HG03159 (cell line): ENCODE measurements around the gene GPAT2.
"Not testable (repeated sequence)": the region's sequence is repeated elsewhere in the genome, so short reads cannot be mapped to it uniquely, and the experiment has no call there.

Source experiments
- ATAC-seq: cut with Tn5 transposase; IDR thresholded peaks from one replicate; pipeline ENCODE4 v1.9.1; 2021; ENCODE audit warnings: mild to moderate bottlenecking, moderate library complexity; ENCODE audit not compliant: unreplicated experiment

GPAT2 gene, protein sequence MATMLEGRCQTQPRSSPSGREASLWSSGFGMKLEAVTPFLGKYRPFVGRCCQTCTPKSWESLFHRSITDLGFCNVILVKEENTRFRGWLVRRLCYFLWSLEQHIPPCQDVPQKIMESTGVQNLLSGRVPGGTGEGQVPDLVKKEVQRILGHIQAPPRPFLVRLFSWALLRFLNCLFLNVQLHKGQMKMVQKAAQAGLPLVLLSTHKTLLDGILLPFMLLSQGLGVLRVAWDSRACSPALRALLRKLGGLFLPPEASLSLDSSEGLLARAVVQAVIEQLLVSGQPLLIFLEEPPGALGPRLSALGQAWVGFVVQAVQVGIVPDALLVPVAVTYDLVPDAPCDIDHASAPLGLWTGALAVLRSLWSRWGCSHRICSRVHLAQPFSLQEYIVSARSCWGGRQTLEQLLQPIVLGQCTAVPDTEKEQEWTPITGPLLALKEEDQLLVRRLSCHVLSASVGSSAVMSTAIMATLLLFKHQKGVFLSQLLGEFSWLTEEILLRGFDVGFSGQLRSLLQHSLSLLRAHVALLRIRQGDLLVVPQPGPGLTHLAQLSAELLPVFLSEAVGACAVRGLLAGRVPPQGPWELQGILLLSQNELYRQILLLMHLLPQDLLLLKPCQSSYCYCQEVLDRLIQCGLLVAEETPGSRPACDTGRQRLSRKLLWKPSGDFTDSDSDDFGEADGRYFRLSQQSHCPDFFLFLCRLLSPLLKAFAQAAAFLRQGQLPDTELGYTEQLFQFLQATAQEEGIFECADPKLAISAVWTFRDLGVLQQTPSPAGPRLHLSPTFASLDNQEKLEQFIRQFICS

DNA sequence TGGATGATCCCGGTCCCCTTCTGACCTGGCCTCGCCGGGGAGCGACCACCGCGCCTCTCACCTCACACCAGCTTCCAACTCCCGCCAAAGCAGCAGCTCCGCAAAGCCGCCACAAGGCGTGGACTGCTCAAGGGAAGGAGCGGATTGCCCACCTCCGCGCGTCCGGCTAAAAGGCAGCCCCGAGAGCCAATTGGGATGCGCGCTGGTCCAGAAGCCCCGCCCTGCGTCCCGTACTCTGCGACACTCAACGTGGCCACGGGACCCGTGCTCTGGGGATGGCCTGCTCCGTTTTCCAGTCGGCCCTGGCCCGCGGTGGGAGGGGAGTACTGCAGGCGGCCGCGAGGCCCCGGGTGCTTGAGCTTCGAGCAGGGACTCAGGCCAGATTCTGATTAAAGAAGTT, at the start of gene GPAT2:
GPAT2 (minus strand) TSS at position 125 of the 400 bp plus-strand sequence. CDS start 2,557 bp downstream, outside the sequence.
- not testable (repeated sequence) for ATAC-seq

DNA sequence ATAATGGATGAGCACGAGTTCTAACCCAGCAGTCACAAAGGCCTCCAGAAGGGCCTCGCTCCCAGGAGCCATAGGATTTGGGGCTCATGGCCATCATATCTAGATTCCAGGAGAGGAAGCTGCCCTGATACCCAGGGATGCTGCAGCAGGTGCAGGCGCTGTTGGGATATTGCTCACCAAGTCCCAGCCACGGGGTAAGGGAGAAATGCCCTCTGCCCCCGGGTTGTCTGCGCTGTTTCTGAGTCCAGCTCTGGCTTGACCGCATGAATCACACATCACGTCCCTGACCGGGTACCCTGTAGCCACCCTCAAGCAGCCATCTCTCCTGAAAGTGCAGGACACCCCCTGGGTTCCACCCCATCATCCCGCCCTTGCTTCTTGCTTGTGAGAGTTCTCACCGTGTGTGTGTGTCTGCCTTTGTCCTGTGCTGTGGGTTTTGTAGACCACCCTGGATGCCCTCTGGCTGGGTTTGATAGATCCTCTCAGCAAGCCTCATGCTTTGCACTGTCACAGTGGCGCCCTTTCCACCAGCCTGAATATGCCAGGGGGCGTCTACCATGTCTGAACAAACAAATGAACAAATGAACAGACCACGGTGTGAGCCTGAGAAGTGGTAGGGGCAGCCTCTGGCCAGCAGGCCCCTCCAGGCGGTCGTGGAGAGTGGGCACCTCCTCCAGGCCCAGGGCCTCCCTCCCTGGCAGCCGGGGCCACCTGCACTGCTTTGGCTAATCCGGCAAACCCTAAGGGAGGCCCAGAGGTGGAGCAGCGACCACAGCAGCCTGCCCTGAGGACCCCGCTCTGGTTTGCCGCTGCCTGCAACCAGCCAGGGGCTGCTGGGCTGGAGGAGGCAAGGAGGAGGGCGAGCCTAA, 49.5 kb upstream of the GPAT2 start:
- no peak for ATAC-seq

DNA sequence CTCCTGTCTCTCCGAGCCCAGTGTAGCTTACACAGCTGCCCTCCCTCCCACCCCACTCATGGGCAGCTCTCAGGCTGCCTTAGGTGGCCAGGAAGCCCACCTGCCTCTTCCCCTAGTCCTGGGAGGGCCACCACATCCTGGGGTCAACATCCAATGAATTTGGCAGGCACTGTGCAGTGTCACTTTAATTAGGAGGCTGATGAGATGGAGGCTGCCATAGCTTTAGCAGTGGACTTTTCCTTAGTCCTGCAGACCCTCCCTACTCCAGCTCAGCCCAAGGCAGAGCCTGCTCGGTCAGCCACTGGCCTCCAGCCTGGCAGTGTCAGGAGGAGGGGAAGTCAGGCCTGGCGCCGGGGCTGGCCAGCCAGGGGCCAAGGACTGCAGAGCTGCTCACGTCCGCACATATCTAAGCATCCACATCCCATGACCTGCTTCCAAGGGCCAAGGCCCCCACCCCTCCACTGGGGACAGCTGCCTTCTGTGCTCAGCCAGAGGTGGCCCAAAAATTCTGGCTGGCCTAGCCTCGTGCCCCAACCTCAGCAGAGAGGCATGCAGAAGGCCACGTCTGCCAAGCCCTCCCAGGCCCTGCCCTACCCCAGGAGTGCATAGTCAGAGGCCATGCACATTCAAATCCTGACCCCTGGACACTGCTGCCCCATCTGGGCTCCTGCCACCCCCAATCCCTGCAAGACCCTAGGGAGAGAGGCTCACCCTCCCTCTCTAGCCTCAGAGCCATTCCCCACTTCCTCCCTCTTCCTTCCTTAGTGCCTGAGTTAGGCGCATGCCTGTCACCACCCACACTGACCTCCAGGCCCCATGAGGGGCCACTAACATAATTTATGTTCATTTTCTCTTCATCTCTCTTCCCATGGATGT, 48.6 kb upstream of the GPAT2 start:
- ATAC-seq: no peak

- ATAC-seq: no peak
These were observed 47.7 kb upstream of the GPAT2 start for GRCh38 chr2:96082211-96083063.

DNA sequence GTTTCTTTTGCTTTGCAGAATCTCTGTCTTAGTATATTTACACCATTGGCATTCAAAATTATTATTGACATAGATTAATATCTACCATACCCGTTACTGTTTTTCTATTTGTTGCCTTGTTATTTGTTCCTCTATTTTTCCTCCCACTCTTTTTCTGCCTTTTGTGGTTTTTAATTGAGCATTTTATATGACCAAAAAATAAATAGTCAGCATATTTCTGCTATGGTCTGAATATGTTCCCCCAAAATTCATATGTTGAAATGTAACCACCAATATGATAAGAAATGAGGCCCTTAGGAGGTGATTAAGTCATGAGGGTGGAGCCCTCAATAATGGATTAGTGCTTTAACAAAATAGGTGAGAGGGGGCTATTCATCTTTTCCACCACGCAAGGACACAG, 46.3 kb upstream of the GPAT2 start:
- ATAC-seq: no peak

GRCh38 chr2:96075199-96075771, 40.6 kb upstream of the GPAT2 start:
- no peak for ATAC-seq

- ATAC-seq: no peak
These were observed 39.4 kb upstream of the GPAT2 start for GRCh38 chr2:96074156-96074555.

DNA sequence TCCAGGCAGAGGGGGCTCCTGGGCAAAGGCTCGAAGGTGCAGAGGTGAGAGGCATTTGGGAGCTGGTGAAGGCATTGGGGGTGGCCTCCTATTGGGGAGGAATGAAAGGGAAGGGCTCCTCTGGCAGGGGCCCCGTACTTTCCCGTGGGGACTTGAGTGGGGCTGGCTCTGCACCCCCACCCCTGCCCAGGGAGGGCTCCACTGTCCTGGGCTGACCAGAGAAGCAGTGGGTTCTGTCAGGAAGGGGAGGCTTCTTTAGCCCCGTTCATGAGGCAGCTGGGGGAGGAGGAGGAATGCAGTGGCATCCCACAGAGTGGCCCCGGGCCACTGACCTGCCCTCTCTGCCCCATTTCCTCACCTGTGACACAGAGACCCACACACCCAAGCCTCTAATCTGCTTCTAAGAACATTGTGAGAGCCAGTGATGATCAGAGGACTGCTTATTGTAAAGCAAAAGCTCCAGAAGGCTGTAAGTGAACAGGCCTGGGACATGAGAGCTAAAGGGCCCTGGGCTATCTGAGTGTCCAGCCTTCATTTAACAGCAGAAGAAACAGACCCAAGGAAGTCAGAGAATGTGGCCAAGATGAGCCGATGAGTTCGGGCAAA, 38.6 kb upstream of the GPAT2 start:
- ATAC-seq: no peak

DNA sequence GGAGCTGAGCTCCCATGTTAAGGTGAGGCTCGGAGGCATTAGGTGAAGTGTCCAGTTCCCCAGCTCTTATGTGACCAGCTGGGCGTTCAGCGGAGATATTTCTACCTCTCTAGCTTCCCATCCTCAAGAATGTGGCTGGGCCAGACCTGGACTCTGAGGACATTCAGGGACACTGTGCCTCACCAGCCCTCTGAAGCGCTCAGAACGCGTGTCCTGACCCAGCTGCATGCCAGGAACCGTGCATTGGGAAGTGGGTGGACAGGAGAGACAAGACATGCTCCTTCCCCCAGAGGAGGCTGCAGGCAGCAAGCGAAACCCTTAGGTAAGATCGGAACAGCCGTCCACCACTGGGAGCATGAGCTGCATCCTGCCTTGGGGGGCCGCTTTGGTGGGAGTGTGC, 38.0 kb upstream of the GPAT2 start:
- ATAC-seq: no peak

DNA sequence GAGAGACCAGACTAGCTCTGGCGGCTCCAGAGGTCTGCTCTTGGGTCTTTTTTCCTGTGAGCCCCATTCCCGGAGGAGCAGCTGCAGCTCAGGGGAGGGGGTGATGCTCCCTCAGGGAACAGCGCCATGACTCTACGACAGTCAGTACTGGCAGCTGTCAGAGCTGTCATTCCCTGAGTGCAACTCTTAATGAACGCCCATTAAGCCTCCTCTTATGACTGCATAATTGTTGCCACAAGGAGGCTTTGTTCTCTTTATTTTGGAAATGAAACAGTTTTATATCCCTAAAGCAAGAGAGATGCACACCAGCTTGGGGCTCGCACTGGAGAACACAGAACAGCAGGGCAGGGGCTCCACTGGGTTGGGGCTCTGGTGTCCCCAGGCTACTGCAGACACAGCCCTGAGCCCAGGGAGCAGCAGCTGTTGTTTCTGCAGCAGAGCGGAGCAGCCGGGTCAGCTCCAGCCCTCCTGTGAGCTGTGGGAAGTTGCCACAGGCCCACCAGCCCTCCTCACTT, 37.3 kb upstream of the GPAT2 start:
- ATAC-seq: not testable (repeated sequence)

DNA sequence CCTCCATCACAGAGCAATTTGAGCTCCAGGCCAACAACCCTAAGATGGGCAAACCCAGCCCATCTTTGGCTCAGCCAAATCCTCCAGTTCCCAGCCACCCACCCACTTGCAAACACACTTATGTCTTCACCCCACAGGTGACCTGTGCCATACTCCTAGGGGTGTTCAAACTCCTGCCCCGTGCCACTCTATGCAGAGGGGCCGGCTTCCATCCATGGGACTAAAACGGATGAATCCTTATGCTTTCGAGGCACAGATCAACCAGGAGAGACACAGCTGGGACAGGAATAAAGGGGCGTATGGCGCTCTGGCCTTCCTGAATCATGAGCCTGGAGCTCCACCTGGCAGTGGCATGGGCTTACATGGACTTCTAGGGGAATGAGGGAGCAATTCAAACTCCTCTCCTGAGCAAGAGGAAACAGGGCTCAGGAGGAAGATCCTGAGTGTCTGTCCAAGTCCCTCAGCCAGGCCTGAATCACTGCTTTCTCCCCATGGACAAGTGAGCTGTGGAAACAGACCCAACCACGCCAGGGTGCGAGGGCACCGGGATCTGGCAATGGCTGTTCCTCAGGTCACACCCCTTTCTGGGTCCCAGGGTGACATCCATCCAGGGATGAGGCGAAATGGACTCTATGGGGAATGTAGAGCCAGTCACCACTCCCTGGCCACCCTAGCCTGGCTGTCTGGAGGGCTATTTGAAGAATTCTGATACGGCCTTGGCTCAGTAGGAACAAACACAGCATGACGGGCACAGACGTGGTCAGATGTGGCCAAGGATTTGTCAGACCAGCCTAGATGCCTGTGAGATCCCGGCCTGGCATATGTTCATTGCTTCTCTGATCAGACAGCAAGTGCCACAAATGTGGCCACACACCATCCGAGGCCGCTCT, 36.6 kb upstream of the GPAT2 start:
- ATAC-seq: not testable (repeated sequence)

GRCh38 chr2:96070351-96070750, 35.6 kb upstream of the GPAT2 start:
- ATAC-seq: not testable (repeated sequence)

GRCh38 chr2:96069878-96070277, 35.2 kb upstream of the GPAT2 start:
- ATAC-seq: not testable (repeated sequence)

GRCh38 chr2:96067902-96068581, 33.3 kb upstream of the GPAT2 start:
- not testable (repeated sequence) for ATAC-seq

GRCh38 chr2:96067098-96067660, 32.5 kb upstream of the GPAT2 start:
- not testable (repeated sequence) for ATAC-seq

DNA sequence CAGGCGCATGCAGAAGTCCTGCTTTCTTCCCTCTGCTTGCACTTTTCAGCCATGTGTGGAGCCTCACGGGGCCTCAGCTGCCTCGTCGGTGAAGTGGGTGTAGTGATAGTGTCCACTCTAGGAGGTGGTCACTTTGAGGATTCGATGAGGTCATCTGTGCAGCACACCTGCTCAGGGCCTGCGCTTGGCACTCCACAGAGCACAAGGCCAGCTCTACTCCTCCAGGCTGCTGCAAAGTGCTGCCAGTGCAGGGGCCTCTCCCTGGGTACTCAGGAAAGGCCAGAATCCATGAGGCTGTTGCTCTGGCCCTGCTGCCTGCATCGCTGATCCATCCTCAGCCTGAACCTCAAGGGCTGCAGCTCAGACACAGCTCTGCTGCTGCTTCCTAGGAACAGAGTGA, 31.8 kb upstream of the GPAT2 start:
- not testable (repeated sequence) for ATAC-seq
